T-helper 2 cell treated with Interferon-gamma antibody and Interleukin-4, amounts not matched to agents 100 ng/mL and 5 ng/mL, for 36 hours (primary cell): Measurements from ENCODE around the gene ADRA1B. TPM values are rescaled to one million over a fixed set of nuclear protein-coding genes. Genes with fewer than 3 reads are reported as not detected.
"Not testable (repeated sequence)": the region's sequence is repeated elsewhere in the genome, so short reads cannot be mapped to it uniquely, and the experiment has no call there.

Experiments
- intact Hi-C: fragments of 100-400 bp; cut with micrococcal nuclease; formaldehyde crosslinking; loops from one replicate; pipeline ENCODE4 v1.15.1; 2023
- total RNA-seq: library from RNA; stranded (reverse); gene quantifications from 2 replicates; pipeline ENCODE4 v1.2.3, GENCODE V29; 2022

ADRA1B gene
- total RNA-seq, 1 donor from 2014 or later = not detected

DNA sequence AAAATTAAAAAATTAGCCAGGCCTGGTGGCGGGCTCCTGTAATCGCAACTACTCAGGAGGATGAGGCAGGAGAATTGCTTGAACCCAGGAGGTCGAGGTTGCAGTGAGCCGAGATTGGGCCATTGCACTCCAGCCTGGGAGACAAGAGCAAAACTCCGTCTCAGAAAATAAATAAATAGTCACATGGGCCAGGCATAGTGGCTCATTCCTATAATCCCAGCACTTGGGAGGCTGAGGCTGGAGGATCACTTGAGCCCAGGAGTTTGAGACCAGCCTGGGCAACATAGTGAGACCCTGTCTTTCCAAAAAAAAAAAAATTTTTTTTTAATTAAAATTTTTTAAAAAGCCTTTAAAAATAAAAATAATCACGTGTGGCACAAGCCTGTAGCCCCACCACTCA lies 97.9 kb downstream of the ADRA1B start:
- intact Hi-C loops = not testable (repeated sequence)

DNA sequence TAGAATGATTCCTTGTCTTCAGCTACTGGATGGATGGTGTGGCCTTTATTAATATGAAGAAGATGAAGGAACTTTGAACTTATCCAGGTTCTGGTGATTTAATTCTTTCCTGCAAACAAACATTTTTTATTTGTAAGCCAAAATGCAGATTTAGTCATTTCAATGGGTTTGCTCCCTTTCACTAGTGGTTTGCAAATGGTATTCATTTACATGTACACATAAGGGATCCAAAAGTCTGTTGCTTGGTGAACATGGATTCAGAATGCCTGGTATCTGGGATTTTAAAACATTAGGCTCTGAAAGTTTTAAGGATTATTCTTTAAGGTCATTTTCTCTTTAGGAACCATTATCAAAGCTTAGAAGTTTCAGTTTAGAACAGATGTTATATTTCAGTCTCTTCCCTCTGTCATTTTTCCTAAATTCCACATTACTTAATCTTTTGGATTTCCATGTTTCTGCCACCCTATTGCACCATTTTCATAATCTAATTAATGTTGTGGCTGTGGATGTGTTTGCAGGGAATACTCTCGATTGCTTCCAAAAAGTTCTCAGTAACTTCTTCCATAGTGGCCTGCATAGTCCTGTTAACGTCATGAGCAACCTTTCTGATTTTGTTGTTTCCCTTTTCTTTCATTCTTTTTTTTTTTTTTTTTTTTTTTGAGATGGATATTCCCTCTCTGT lies 102.8 kb downstream of the ADRA1B start:
- intact Hi-C loops = no loop called here

DNA sequence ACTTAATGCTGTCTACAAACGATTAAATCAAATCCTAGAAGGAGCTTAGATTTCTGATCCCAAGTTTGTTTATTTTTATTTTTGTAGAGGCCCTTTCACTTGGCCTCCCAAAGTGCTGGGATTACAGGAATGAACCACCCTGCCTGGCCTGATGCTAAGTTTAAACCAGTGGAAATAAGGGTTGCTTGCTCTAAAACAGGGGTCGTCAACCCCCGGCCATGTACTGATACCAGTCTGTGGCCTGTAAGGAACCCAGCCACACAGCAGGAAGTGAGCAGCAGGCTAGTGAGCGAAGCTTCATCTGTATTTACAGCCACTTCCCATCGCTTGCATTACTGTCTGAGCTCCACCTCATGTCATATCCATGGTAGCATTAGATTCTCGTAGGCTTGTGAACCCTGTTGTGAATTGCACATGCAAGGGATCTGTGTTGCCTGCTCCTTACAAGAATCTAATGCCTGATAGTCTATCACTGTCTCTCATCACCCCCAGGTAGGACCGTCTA lies 104.0 kb downstream of the ADRA1B start:
- intact Hi-C loops = loop anchor here (5.0 kb wide), 1 partner anchor 97 kb away; the partner anchor contains the start of gene PWWP2A

DNA sequence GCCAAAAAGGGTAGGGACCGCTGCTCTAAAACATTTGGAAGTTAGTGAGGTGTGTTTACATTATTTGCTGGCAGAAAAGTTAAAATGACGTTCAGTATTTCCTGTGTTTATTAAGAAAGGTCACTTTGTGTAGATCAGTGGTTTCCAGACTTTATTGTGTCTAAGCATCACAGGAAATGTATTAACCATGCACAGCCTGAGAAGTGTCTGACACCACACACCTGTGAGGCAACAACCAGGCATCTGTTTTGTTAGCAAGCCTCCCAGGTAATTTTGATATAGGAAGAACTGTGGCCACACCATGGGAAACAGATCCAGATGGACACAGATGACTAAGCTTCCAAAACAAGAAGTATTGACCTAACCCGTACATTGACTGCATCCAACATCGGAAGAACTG lies 104.7 kb downstream of the ADRA1B start:
- intact Hi-C loops = loop anchor here (1.0 to 5.0 kb wide), 2 partner anchors 96 to 370 kb away; partner anchors contain the start of gene PWWP2A

DNA sequence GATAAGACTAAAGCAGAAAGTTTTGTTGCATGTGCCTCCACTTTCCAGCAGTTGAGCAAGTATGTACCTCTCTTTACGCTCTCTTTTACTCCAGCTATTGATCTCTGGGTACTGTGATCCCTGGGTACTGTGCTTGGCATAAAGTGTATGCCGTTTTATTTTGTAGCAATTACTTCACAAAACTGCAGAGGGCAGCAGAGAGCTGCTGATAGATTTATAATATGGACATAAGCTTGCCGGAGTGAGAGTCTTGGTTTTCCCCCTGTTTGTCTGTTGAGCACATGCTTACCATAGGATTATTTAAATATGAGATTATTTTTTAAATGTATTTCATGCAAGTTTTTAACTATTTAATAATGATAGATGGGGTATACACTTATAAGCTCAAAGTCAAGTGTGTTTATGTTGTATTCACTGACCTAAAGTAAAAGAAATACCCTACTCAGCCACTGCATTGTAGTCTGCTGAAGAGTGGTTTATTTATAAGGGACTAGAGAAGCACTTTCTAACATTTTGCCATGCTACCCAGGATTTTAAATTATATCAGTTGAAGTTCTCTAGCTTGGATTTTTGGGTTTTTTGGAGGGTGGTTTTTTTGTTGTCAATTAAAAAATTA lies 105.7 kb downstream of the ADRA1B start:
- intact Hi-C loops = loop anchor here (1.0 to 5.0 kb wide), 4 partner anchors 95 to 369 kb away; partner anchors contain the start of gene PWWP2A

Other genes with a start within 250 kb of the ADRA1B start
- gene TTC1, start 92.7 kb downstream of the ADRA1B start, total RNA-seq = 55.5 and 56.9 TPM in 2 replicates
- gene PWWP2A, start 203.0 kb downstream of the ADRA1B start, total RNA-seq = 25.5 and 28.9 TPM in 2 replicates